ENCODE results near the gene OR2A5. TPM values are rescaled to one million over a fixed set of nuclear protein-coding genes. Genes with fewer than 3 reads are reported as not detected.

The OR2A5 gene
- total RNA-seq, 1 donor from 2014 or later: not detected

- Histone ChIP-seq H3K36me3 (ENCODE audit: control insufficient read depth, insufficient read depth, low read length) (no peaks in the 10 kb centered on the region), H3K4me3 (ENCODE audit: low read depth, low read length) (no peak overlapping the region), H3K27me3 (ENCODE audit: control insufficient read depth, insufficient read depth, low read length) (no peaks in the 10 kb centered on the region)
- TF ChIP-seq CTCF (IDR thresholded peaks at IDR 0.05; ENCODE audit: insufficient read depth, low read length, severe bottlenecking): no peak
- DNase-seq (ENCODE audit: low read depth): no peak
- FAIRE-seq: no peak
Observed at GRCh38 chr7:144105211-144105610, 56.5 kb downstream of the OR2A5 start.

Other genes starting within 250 kb of the OR2A5 start
- gene TCAF1, start 146.8 kb upstream of the OR2A5 start, total RNA-seq: 12.3 and 17.6 TPM in 2 replicates
- gene OR2F2, start 113.7 kb upstream of the OR2A5 start, total RNA-seq: not detected in 2 replicates
- not detected in 2 replicates for gene OR2F1, start 94.1 kb upstream of the OR2A5 start, total RNA-seq
- not detected in 2 replicates for gene OR6B1, start 48.6 kb upstream of the OR2A5 start, total RNA-seq
- not detected in 2 replicates for gene OR2A25, start 20.9 kb downstream of the OR2A5 start, total RNA-seq
- gene OR2A12, start 37.3 kb downstream of the OR2A5 start, total RNA-seq: not detected in 2 replicates
- not detected in 2 replicates for gene OR2A2, start 60.6 kb downstream of the OR2A5 start, total RNA-seq
- gene OR2A14, start 74.2 kb downstream of the OR2A5 start, total RNA-seq: not detected in 2 replicates
- 0.53 and 2.2 TPM in 2 replicates for gene CTAGE4, start 134.5 kb downstream of the OR2A5 start, total RNA-seq
- gene ARHGEF35, start 146.9 kb downstream of the OR2A5 start, total RNA-seq: 25.8 and 30.3 TPM in 2 replicates
- not detected in 2 replicates for gene OR2A42, start 190.7 kb downstream of the OR2A5 start, total RNA-seq
- 0.53 and 1.7 TPM in 2 replicates for gene OR2A7, start 215.8 kb downstream of the OR2A5 start, total RNA-seq
- gene CTAGE8, start 220.3 kb downstream of the OR2A5 start, total RNA-seq: 1.7 and 2.4 TPM in 2 replicates

All from bronchial epithelial cell (primary cell).